ENCODE measurements around the gene ZNF593OS.
A peak's percentile ranks its signal among the peaks of the same experiment; 100 is the strongest.

- peak in 1 of 2 donors; percentile 20 for TF ChIP-seq POLR2A (IDR thresholded peaks at IDR 0.05)
- peak; percentile 30 to 82 (median 74) for TF ChIP-seq CTCF (IDR thresholded peaks at IDR 0.05)
These were observed 7.4 kb downstream of the ZNF593OS start for GRCh38 chr1:26164036-26164860.

All from uterus (tissue), 2 donors.